HCT116 (cell line): Measurements from ENCODE around the gene S100P. TPM values are rescaled to one million over a fixed set of nuclear protein-coding genes. Genes with fewer than 3 reads are reported as not detected.
"Not testable (repeated sequence)": the region's sequence is repeated elsewhere in the genome, so short reads cannot be mapped to it uniquely, and the experiment has no call there.

Experiments
- ATAC-seq: fragments of 200-7000 bp; cut with Tn5 transposase; 2 replicates; pipeline ENCODE4 v1.9.1; 2020; ENCODE audit warnings: mild to moderate bottlenecking, moderate library complexity
- BruUV-seq: library from RNA; stranded (reverse); fragments of 400-500 nt; replicated peaks from 2 replicates; lab custom pipeline; 2021; lab: Mats Ljungman, UMichigan
- CTCF ChIA-PET: fragments of 300-600 bp; sonication (Branson Sonifier 250); formaldehyde crosslinking; loops from one replicate; lab custom pipeline; 2021; ENCODE audit warnings: antibody characterized with exemption; lab: Charles Lee
- POLR2A ChIA-PET: fragments of 300-600, 350-600 bp; sonication (Branson Sonifier 250); formaldehyde crosslinking; loops from one replicate; lab custom pipeline; 2021; ENCODE audit warnings: antibody characterized with exemption; lab: Charles Lee
- RAD21 ChIA-PET, 2 experiments: fragments of 300-600 bp; sonication (Branson Sonifier 250); formaldehyde crosslinking; loops; one replicate each; lab custom pipeline; 2023; ENCODE audit warnings: low total read pairs in 2 of 2; ENCODE audit not compliant: uncharacterized antibody in 2 of 2, unreplicated experiment in 2 of 2, low non-redundant PET in 1 of 2; lab: Charles Lee
- DNase-seq: peaks from one replicate; pipeline ENCODE4 v3.0.0-alpha.2; 2010; ENCODE audit warnings: low read depth, low spot score
- H2AFZ ChIP-seq: fragments of 200-600 bp; shearing (Covaris generic), sonication (generic); 2 replicates; pipeline ENCODE4 v1.6.1; 2017; ENCODE audit warnings: low read depth, mixed run types, mixed read lengths, antibody characterized with exemption, low read length; ENCODE audit not compliant: poor library complexity, severe bottlenecking
- H3K27ac ChIP-seq: 2 replicates; pipeline ENCODE4 v1.5.1; 2012; ENCODE audit warnings: low read depth, low read length
- H3K27me3 ChIP-seq: fragments of 200-600 bp; sonication (generic); 2 replicates; pipeline ENCODE4 v1.6.1; 2016; ENCODE audit warnings: mixed run types, low read length, mixed read lengths; ENCODE audit not compliant: insufficient read depth
- H3K36me3 ChIP-seq, 2 experiments: fragments of 200-500 bp in 1 of 2; fragments of 200-600 bp in 1 of 2; sonication (Bioruptor generic) in 1 of 2; sonication (generic) in 1 of 2; 2 replicates each; pipeline versions ENCODE4 v1.5.1 to v1.6.1; 2014 to 2016; ENCODE audit warnings: low read length in 2 of 2, inconsistent platforms in 1 of 2, mixed read lengths in 1 of 2, mixed run types in 1 of 2; ENCODE audit not compliant: insufficient read depth in 2 of 2, control insufficient read depth in 1 of 2
- H3K4me1 ChIP-seq, 2 experiments: fragments of 200-600 bp in 1 of 2; sonication (generic) in 1 of 2; 2 replicates each; pipeline versions ENCODE4 v1.5.1 to v1.6.1; 2012 to 2017; ENCODE audit warnings: low read length in 2 of 2, inconsistent platforms in 1 of 2, mild to moderate bottlenecking in 1 of 2, mixed read lengths in 1 of 2, mixed run types in 1 of 2, moderate library complexity in 1 of 2; ENCODE audit not compliant: insufficient read depth in 2 of 2, control insufficient read depth in 1 of 2
- H3K4me2 ChIP-seq: fragments of 200-600 bp; sonication (generic); 2 replicates; pipeline ENCODE4 v1.6.1; 2017; ENCODE audit warnings: mixed run types, low read length, mixed read lengths
- H3K4me3 ChIP-seq, 2 experiments: fragments of 200-600 bp in 1 of 2; sonication (generic) in 1 of 2; replicated peaks in 1 of 2; 2 replicates each; pipeline ENCODE4 v1.5.1; 2011 to 2016; ENCODE audit warnings: low read length in 2 of 2, control low read depth in 1 of 2, low read depth in 1 of 2, mild to moderate bottlenecking in 1 of 2, mixed read lengths in 1 of 2, mixed run types in 1 of 2
- H3K79me2 ChIP-seq: fragments of 200-600 bp; sonication (generic); 2 replicates; pipeline ENCODE4 v1.6.1; 2017; ENCODE audit warnings: mild to moderate bottlenecking, mixed run types, low read length, moderate library complexity, mixed read lengths; ENCODE audit not compliant: insufficient read depth
- H3K9ac ChIP-seq: fragments of 200-600 bp; sonication (generic); 2 replicates; pipeline ENCODE4 v1.6.1; 2016; ENCODE audit warnings: low read length, mixed read lengths
- H3K9me2 ChIP-seq: fragments of 200-600 bp; sonication (generic), shearing (Covaris generic); 2 replicates; pipeline ENCODE4 v1.6.1; 2017; ENCODE audit warnings: mixed run types, mild to moderate bottlenecking, moderate library complexity; ENCODE audit not compliant: insufficient read depth
- H3K9me3 ChIP-seq, 2 experiments: fragments of 200-500 bp in 1 of 2; fragments of 200-600 bp in 1 of 2; sonication (Bioruptor generic) in 1 of 2; sonication (generic) in 1 of 2; 2 replicates each; pipeline ENCODE4 v1.6.1; 2014 to 2017; ENCODE audit warnings: low read length in 2 of 2, mixed read lengths in 2 of 2, inconsistent platforms in 1 of 2, low read depth in 1 of 2, mild to moderate bottlenecking in 1 of 2, mixed run types in 1 of 2, moderate library complexity in 1 of 2; ENCODE audit not compliant: control insufficient read depth in 1 of 2, insufficient read depth in 1 of 2
- H4K20me1 ChIP-seq: fragments of 200-600 bp; sonication (generic), shearing (Covaris generic); 2 replicates; pipeline ENCODE4 v1.6.1; 2017; ENCODE audit warnings: mixed run types, mild to moderate bottlenecking, moderate library complexity; ENCODE audit not compliant: insufficient read depth
- CEBPB ChIP-seq: IDR thresholded peaks from 2 replicates; pipeline ENCODE4 v1.6.1; 2012; ENCODE audit warnings: low read depth
- FOSL1 ChIP-seq: IDR thresholded peaks from 2 replicates; pipeline ENCODE4 v1.6.1; 2012; ENCODE audit warnings: low read depth
- JUND ChIP-seq: IDR thresholded peaks from 2 replicates; pipeline ENCODE4 v1.6.1; 2012
- POLR2AphosphoS5 ChIP-seq: IDR thresholded peaks from 2 replicates; pipeline ENCODE4 v1.6.1; 2011; ENCODE audit warnings: mild to moderate bottlenecking, low read depth, low read length, moderate library complexity
- intact Hi-C: fragments of 100-400 bp; cut with micrococcal nuclease; formaldehyde crosslinking; loops from 2 replicates; pipeline ENCODE4 v1.10.0; 2022
- total RNA-seq: library from RNA; stranded (reverse); gene quantifications from one replicate; pipeline ENCODE4 v1.2.1, GENCODE V29; 2021; ENCODE audit not compliant: unreplicated experiment
- TF ChIP-seq, protein P1 (sequence below), 3 experiments: fragments of 200-600 bp in 1 of 3; sonication (generic) in 1 of 3; IDR thresholded peaks in 2 of 3; conservative IDR thresholded peaks in 1 of 3; 2 replicates each; pipeline ENCODE4 v1.5.1; 2012 to 2017; ENCODE audit warnings: low read depth in 2 of 3, low read length in 2 of 3, antibody characterized with exemption in 1 of 3, borderline replicate concordance in 1 of 3, control low read depth in 1 of 3, mild to moderate bottlenecking in 1 of 3, mixed read lengths in 1 of 3, mixed run types in 1 of 3, moderate library complexity in 1 of 3; ENCODE audit not compliant: insufficient read depth in 1 of 3
- TF ChIP-seq, protein P2 (sequence below): IDR thresholded peaks from 2 replicates; pipeline ENCODE4 v1.6.1; 2012

S100P gene
- total RNA-seq, 1 experiment from 2014 or later = 4.1 TPM

DNA sequence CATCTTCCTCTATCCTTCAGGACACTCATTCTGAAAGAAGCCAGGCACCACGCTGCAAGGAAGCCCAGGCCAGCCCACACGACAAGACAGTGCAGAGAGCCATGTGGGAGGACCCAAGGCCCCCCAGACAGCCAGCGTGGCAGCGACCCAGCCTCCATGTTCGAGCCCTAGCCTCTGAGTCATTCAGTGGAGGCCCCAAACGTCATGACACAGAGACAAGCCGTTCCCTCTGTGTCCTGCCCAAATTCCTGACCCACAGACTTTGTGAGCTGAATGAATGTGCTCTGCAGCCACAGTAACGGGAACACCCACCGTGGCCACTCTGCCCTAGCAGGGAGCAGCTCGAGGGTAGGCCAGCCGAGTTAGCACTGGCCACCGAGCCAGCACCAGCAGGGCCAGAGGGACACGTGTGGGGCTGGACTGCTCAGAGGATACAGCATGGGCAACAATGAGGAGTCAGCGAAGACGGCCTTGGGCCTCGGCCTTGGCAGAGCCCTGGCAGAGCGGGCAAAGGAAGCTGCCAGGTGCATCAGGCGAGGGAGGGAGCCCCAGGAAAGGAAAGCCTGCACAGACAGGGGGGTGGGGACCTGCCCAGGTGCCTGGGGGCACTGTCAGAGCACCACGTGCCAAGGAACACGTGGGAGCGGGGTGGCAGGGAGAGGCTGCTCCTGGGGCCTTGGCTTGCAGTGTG, 30.9 kb downstream of the S100P start:
- DNase-seq = no peak
- CTCF ChIA-PET = no interaction called here
- POLR2A ChIA-PET = no interaction called here
- H3K4me1 ChIP-seq = peaks cover 0 to 5% of the 10 kb centered on the region in 2 experiments; a peak in 1 of 4 replicates
- no peak overlapping the region for H3K4me2 ChIP-seq
- no peak for ATAC-seq
- H3K27ac ChIP-seq = no peak overlapping the region
- TF ChIP-seq JUND = no peak
- no peak for TF ChIP-seq POLR2AphosphoS5
- TF ChIP-seq CEBPB = no peak
- TF ChIP-seq, protein P1, sequence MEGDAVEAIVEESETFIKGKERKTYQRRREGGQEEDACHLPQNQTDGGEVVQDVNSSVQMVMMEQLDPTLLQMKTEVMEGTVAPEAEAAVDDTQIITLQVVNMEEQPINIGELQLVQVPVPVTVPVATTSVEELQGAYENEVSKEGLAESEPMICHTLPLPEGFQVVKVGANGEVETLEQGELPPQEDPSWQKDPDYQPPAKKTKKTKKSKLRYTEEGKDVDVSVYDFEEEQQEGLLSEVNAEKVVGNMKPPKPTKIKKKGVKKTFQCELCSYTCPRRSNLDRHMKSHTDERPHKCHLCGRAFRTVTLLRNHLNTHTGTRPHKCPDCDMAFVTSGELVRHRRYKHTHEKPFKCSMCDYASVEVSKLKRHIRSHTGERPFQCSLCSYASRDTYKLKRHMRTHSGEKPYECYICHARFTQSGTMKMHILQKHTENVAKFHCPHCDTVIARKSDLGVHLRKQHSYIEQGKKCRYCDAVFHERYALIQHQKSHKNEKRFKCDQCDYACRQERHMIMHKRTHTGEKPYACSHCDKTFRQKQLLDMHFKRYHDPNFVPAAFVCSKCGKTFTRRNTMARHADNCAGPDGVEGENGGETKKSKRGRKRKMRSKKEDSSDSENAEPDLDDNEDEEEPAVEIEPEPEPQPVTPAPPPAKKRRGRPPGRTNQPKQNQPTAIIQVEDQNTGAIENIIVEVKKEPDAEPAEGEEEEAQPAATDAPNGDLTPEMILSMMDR (IDR thresholded peaks at IDR 0.05 in 2 of 3, conservative IDR thresholded peaks at IDR 0.05 in 1 of 3; ENCODE audit: borderline replicate concordance in 1 of 3, insufficient read depth in 1 of 3, low read depth in 2 of 3, low read length in 2 of 3) = no peak
- TF ChIP-seq FOSL1 = no peak
- TF ChIP-seq, protein P2, sequence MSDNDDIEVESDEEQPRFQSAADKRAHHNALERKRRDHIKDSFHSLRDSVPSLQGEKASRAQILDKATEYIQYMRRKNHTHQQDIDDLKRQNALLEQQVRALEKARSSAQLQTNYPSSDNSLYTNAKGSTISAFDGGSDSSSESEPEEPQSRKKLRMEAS = no peak
- BruUV-seq = no TSS peak
- no peak overlapping the region for H2AFZ ChIP-seq
- H3K36me3 ChIP-seq = no peaks in the 10 kb centered on the region
- H3K9me3 ChIP-seq = no peaks in the 10 kb centered on the region
- intact Hi-C loops = loop anchor here (5.0 to 10.0 kb wide), 2 partner anchors 250 to 463 kb away; no protein-coding TSS in a partner anchor
- no peaks in the 10 kb centered on the region for H3K9me2 ChIP-seq
- H3K9ac ChIP-seq = no peak overlapping the region
- H3K79me2 ChIP-seq = no peaks in the 10 kb centered on the region
- no peak overlapping the region for H3K4me3 ChIP-seq
- H4K20me1 ChIP-seq = no peaks in the 10 kb centered on the region
- RAD21 ChIA-PET = no interaction called here
- no peaks in the 10 kb centered on the region for H3K27me3 ChIP-seq

DNA sequence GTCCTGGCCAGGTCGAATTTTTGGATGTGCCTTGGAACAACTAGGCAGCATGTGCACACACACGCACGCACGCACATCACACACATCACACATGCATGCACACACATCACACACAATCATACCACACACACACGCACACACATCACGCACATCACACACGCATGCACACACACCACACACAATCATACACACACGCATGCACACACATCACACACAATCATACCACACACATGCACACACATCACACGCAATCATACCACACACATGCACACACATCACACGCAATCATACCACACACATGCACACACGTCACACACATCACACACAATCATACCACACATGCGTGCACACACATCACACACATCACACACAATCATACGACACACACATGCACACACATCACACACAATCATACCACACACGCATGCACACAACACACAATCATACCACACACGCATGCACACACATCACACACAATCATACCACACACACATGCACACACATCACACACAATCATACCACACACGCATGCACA, 31.8 kb downstream of the S100P start:
- H3K36me3 ChIP-seq, BruUV-seq, H3K27ac ChIP-seq, POLR2A ChIA-PET, RAD21 ChIA-PET, H3K9me2 ChIP-seq, H3K4me1 ChIP-seq, H2AFZ ChIP-seq, H4K20me1 ChIP-seq, H3K4me2 ChIP-seq, H3K4me3 ChIP-seq, DNase-seq, H3K9me3 ChIP-seq, H3K79me2 ChIP-seq, H3K27me3 ChIP-seq, ATAC-seq, CTCF ChIA-PET, H3K9ac ChIP-seq: not testable (repeated sequence)
- intact Hi-C loops = loop anchor here (10.0 kb wide), 1 partner anchor 249 kb away; no protein-coding TSS in a partner anchor
